IMR-90 (cell line): Measurements from ENCODE around the gene DHRS3. TPM values are rescaled to one million over a fixed set of nuclear protein-coding genes. Genes with fewer than 3 reads are reported as not detected.

Source experiments
- ATAC-seq: fragments of 200-7000 bp; cut with Tn5 transposase; 2 replicates; pipeline ENCODE4 v1.9.1; 2020; ENCODE audit warnings: low read depth, mild to moderate bottlenecking, moderate library complexity
- BruUV-seq: library from RNA; stranded (reverse); fragments of 400-500 nt; replicated peaks from 2 replicates; lab custom pipeline; 2021; lab: Mats Ljungman, UMichigan
- CTCF ChIA-PET: fragments of 300-600 bp; formaldehyde crosslinking; extraction: SDS; loops from one replicate; lab custom pipeline; 2021; ENCODE audit warnings: antibody characterized with exemption; lab: Yijun Ruan, JAX
- POLR2A ChIA-PET: fragments of 300-600 bp; sonication (Branson Sonifier 250); formaldehyde crosslinking; loops from one replicate; lab custom pipeline; 2022; ENCODE audit warnings: antibody characterized with exemption; ENCODE audit not compliant: unreplicated experiment; lab: Charles Lee
- DNase-seq: peaks from one replicate; pipeline ENCODE4 v3.0.0; 2013
- H2AFZ ChIP-seq: replicated peaks from 2 replicates; pipeline ENCODE3; 2013; ENCODE audit warnings: low read length, mild to moderate bottlenecking; ENCODE audit not compliant: poor library complexity
- H2AK5ac ChIP-seq: 2 replicates; pipeline ENCODE4 v1.6.1; 2013; ENCODE audit warnings: low read depth, low read length, inconsistent platforms
- H2AK9ac ChIP-seq: replicated peaks from 2 replicates; pipeline ENCODE3; 2013; ENCODE audit warnings: mild to moderate bottlenecking, low read depth, low read length, moderate library complexity; ENCODE audit not compliant: poor library complexity
- H2BK120ac ChIP-seq: 2 replicates; pipeline ENCODE4 v1.6.1; 2013; ENCODE audit warnings: low read depth, low read length, inconsistent platforms
- H2BK15ac ChIP-seq: 3 replicates; pipeline ENCODE4 v1.6.1; 2013; ENCODE audit warnings: low read depth, low read length, inconsistent platforms
- H2BK20ac ChIP-seq: 2 replicates; pipeline ENCODE4 v1.6.1; 2013; ENCODE audit warnings: low read depth, mild to moderate bottlenecking, inconsistent platforms, low read length, moderate library complexity
- H2BK5ac ChIP-seq: 2 replicates; pipeline ENCODE4 v1.6.1; 2013; ENCODE audit warnings: mild to moderate bottlenecking, low read depth, low read length, inconsistent platforms; ENCODE audit not compliant: poor library complexity, severe bottlenecking
- H3K14ac ChIP-seq: replicated peaks from 2 replicates; pipeline ENCODE4 v1.6.1; 2013; ENCODE audit warnings: low read depth, low read length, inconsistent platforms
- H3K18ac ChIP-seq: 2 replicates; pipeline ENCODE4 v1.6.1; 2013; ENCODE audit warnings: low read depth, low read length, control low read depth
- H3K23ac ChIP-seq: 2 replicates; pipeline ENCODE4 v1.6.1; 2013; ENCODE audit warnings: low read depth, low read length, inconsistent platforms
- H3K27ac ChIP-seq: 2 replicates; pipeline ENCODE4 v1.5.1; 2013; ENCODE audit warnings: mild to moderate bottlenecking, control low read depth, low read length; ENCODE audit not compliant: insufficient read depth
- H3K27me3 ChIP-seq: 2 replicates; pipeline ENCODE4 v1.6.1; 2013; ENCODE audit warnings: low read length; ENCODE audit not compliant: control insufficient read depth, insufficient read depth
- H3K36me3 ChIP-seq: 2 replicates; pipeline ENCODE4 v1.6.1; 2013; ENCODE audit warnings: low read length, mixed read lengths; ENCODE audit not compliant: control insufficient read depth, insufficient read depth
- H3K4ac ChIP-seq: 2 replicates; pipeline ENCODE4 v1.6.1; 2013; ENCODE audit warnings: low read depth, low read length, inconsistent platforms
- H3K4me1 ChIP-seq: 2 replicates; pipeline ENCODE4 v1.6.1; 2013; ENCODE audit warnings: low read length, mixed read lengths; ENCODE audit not compliant: control insufficient read depth, insufficient read depth
- H3K4me2 ChIP-seq: 2 replicates; pipeline ENCODE4 v1.6.1; 2013; ENCODE audit warnings: low read depth, mild to moderate bottlenecking, control low read depth, low read length, moderate library complexity
- H3K4me3 ChIP-seq: 2 replicates; pipeline ENCODE4 v1.5.1; 2013; ENCODE audit warnings: low read depth, mild to moderate bottlenecking, control low read depth, low read length, moderate library complexity; ENCODE audit not compliant: insufficient read depth
- H3K56ac ChIP-seq: 2 replicates; pipeline ENCODE4 v1.6.1; 2013; ENCODE audit warnings: low read length, inconsistent platforms; ENCODE audit not compliant: insufficient read depth; ENCODE audit errors: extremely low read depth
- H3K79me1 ChIP-seq, 2 experiments: 2 replicates each; pipeline ENCODE4 v1.6.1; 2013; ENCODE audit warnings: low read length in 2 of 2, inconsistent platforms in 1 of 2, low read depth in 1 of 2
- H3K9ac ChIP-seq: 2 replicates; pipeline ENCODE4 v1.6.1; 2013; ENCODE audit warnings: low read depth, low read length, control low read depth
- H3K9me1 ChIP-seq: 2 replicates; pipeline ENCODE4 v1.6.1; 2013; ENCODE audit warnings: low read length, inconsistent platforms; ENCODE audit not compliant: insufficient read depth
- H3K9me3 ChIP-seq: 2 replicates; pipeline ENCODE4 v1.6.1; 2013; ENCODE audit warnings: low read length; ENCODE audit not compliant: control insufficient read depth, insufficient read depth
- H4K20me1 ChIP-seq: 2 replicates; pipeline ENCODE4 v1.6.1; 2013; ENCODE audit warnings: low read length, inconsistent platforms; ENCODE audit not compliant: insufficient read depth
- H4K5ac ChIP-seq: 2 replicates; pipeline ENCODE4 v1.6.1; 2013; ENCODE audit warnings: mild to moderate bottlenecking, low read depth, low read length, control low read depth
- H4K8ac ChIP-seq, 2 experiments: 2 replicates each; pipeline ENCODE4 v1.6.1; 2013; ENCODE audit warnings: low read depth in 2 of 2, low read length in 2 of 2, control low read depth in 1 of 2, inconsistent platforms in 1 of 2
- H4K91ac ChIP-seq: 2 replicates; pipeline ENCODE4 v1.6.1; 2013; ENCODE audit warnings: low read depth, low read length, inconsistent platforms; ENCODE audit not compliant: insufficient read depth
- BHLHE40 ChIP-seq: fragments of 150-350 bp; IDR thresholded peaks from 2 replicates; pipeline ENCODE4 v1.6.1; 2016; ENCODE audit warnings: mild to moderate bottlenecking, low read depth, low read length
- CEBPB ChIP-seq: IDR thresholded peaks from 2 replicates; pipeline ENCODE4 v1.6.1; 2012; ENCODE audit warnings: low read depth, low read length, improper control_type of control experiment
- CHD1 ChIP-seq: IDR thresholded peaks from 2 replicates; pipeline ENCODE4 v1.6.1; 2012; ENCODE audit warnings: low read depth, low read length, improper control_type of control experiment
- ELK1 ChIP-seq: fragments of 150-350 bp; IDR thresholded peaks from 2 replicates; pipeline ENCODE4 v1.6.1; 2016; ENCODE audit warnings: low read depth, mild to moderate bottlenecking, low read length, moderate library complexity, borderline replicate concordance
- MAFK ChIP-seq: IDR thresholded peaks from 2 replicates; pipeline ENCODE4 v1.6.1; 2012; ENCODE audit warnings: low read depth, low read length, improper control_type of control experiment
- MAZ ChIP-seq: IDR thresholded peaks from 2 replicates; pipeline ENCODE4 v1.6.1; 2012; ENCODE audit warnings: low read depth, mild to moderate bottlenecking, low read length, improper control_type of control experiment, moderate library complexity, borderline replicate concordance
- MXI1 ChIP-seq: IDR thresholded peaks from 2 replicates; pipeline ENCODE4 v1.6.1; 2012; ENCODE audit warnings: low read depth, mild to moderate bottlenecking, low read length, moderate library complexity, borderline replicate concordance
- NFE2L2 ChIP-seq: fragments of 150-350 bp; IDR thresholded peaks from 2 replicates; pipeline ENCODE4 v1.6.1; 2016; ENCODE audit warnings: low read depth, mild to moderate bottlenecking, low read length
- RAD21 ChIP-seq: IDR thresholded peaks from 2 replicates; pipeline ENCODE4 v1.6.1; 2012; ENCODE audit warnings: low read length, improper control_type of control experiment
- RCOR1 ChIP-seq: IDR thresholded peaks from 2 replicates; pipeline ENCODE4 v1.6.1; 2012; ENCODE audit warnings: mild to moderate bottlenecking, low read length, improper control_type of control experiment; ENCODE audit not compliant: insufficient replicate concordance
- SMC3 ChIP-seq: fragments of 150-350 bp; IDR thresholded peaks from 2 replicates; pipeline ENCODE4 v1.6.1; 2016; ENCODE audit warnings: low read depth, mild to moderate bottlenecking, antibody characterized with exemption, low read length, moderate library complexity
- WGBS, 2 experiments: methylation state at CpG; one replicate each; pipeline versions ENCODE4 v1.1.5 to v1.1.7; 2013; ENCODE audit warnings: missing lambda C conversion rate in 2 of 2; ENCODE audit not compliant: insufficient read length in 1 of 2; ENCODE audit errors: extremely low coverage in 2 of 2; 5-methylcytosine and 5-hydroxymethylcytosine counted together
- dilution Hi-C: fragments of 300-500 bp; cut with HindIII; formaldehyde crosslinking; loops from one replicate; pipeline ENCODE4 v1.14.3; 2018; ENCODE audit warnings: low sequenced_read_pairs; ENCODE audit not compliant: unreplicated experiment
- in situ Hi-C: fragments of 300-500 bp; cut with MboI; formaldehyde crosslinking; loops from 3 replicates; pipeline ENCODE4 v1.14.3; 2019; ENCODE audit warnings: low sequenced_read_pairs, inconsistent platforms, mixed read lengths
- intact Hi-C: fragments of 100-400 bp; cut with micrococcal nuclease; formaldehyde crosslinking; loops from 2 replicates; pipeline ENCODE4 v1.10.0; 2022
- polyA plus RNA-seq, 3 experiments: library from polyadenylated mRNA; depleted of rRNA; stranded (reverse); fragments of >200 nt; gene quantifications; 2 replicates each; pipeline ENCODE4 v1.2.3, GENCODE V29; 2012; ENCODE audit warnings: low replicate concordance in 1 of 3
- total RNA-seq: library from RNA; depleted of rRNA; stranded (reverse); fragments of >200 nt; gene quantifications from 2 replicates; pipeline ENCODE4 v1.2.3, GENCODE V29; 2012
- TF ChIP-seq, protein P1 (sequence below): fragments of 150-350 bp; IDR thresholded peaks from 2 replicates; pipeline ENCODE4 v1.6.1; 2017; ENCODE audit warnings: mild to moderate bottlenecking, antibody characterized with exemption, low read length, low read depth

DHRS3 gene
- total and polyA plus RNA-seq, 2 of the 4 experiments (the other 2 are of a cell fraction) = 11.2 to 14.5 TPM

DNA sequence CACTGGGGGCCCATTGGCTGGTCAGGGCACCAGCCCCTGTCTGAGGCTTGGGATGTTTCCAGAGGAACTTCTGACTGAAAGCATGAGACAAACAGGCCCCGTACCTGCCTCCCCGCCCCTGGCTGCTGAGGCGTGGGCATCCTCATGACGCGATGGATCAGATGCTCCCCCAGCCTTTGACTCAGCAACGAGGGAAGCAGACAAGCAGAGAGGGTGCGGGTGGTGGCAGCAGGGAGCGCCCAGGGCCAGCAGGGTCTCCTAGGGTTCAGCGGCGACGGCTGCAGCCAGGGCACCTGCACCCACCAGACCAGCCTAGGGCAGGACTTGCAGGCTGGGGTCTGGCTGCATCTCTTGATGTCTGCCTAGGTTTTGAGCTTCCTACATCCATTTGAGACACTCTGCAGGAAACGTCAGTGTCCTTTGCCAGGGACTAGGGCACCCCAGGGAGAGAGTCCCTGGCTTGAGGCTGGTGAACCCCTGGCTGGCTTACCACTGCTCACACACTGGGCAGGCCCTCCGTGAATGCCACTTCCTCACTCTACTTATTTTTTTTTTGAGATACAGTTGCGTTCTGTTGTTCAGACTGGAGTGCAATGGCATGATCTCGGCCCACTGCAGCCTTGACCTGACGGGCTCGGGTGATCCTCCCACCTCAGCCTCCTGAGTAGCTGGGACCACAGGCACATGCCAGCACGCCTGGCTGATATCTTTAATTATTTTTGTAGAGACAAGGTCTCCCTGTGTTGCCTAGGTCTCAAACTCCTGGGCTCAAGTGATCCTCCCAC, 63.3 kb downstream of the DHRS3 start:
- no peak overlapping the region for H3K4me2 ChIP-seq
- no peak overlapping the region for H2AK9ac ChIP-seq
- peaks cover 21% of the 10 kb centered on the region for H3K4me1 ChIP-seq
- H3K9ac ChIP-seq = no peak overlapping the region
- dilution Hi-C loops = no loop called here
- H3K9me1 ChIP-seq = no peaks in the 10 kb centered on the region; the same call in 1 of the 2 replicates
- ChIA-PET POLR2A (no interaction called here), CTCF (no interaction called here)
- TF ChIP-seq RCOR1 = no peak
- TF ChIP-seq MAFK = no peak
- TF ChIP-seq MAZ = no peak
- TF ChIP-seq MXI1 = no peak
- no peak for TF ChIP-seq BHLHE40
- TF ChIP-seq RAD21 = no peak
- no peak for TF ChIP-seq CEBPB
- TF ChIP-seq CHD1 = no peak
- TF ChIP-seq, protein P1, sequence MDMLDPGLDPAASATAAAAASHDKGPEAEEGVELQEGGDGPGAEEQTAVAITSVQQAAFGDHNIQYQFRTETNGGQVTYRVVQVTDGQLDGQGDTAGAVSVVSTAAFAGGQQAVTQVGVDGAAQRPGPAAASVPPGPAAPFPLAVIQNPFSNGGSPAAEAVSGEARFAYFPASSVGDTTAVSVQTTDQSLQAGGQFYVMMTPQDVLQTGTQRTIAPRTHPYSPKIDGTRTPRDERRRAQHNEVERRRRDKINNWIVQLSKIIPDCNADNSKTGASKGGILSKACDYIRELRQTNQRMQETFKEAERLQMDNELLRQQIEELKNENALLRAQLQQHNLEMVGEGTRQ = no peak
- TF ChIP-seq ELK1 = no peak
- TF ChIP-seq SMC3 = no peak
- no peak for TF ChIP-seq NFE2L2
- H4K20me1 ChIP-seq = no peaks in the 10 kb centered on the region
- no peak overlapping the region for H3K14ac ChIP-seq
- no TSS peak for BruUV-seq
- H3K27ac ChIP-seq = no peak overlapping the region
- peak overlapping the region; percentile 70 for H2BK120ac ChIP-seq
- H2BK15ac ChIP-seq = peak overlapping the region; percentile 73; the same call in 1 of the 3 replicates
- no peak overlapping the region for H3K23ac ChIP-seq
- H3K9me3 ChIP-seq = peaks cover 2% of the 10 kb centered on the region; the same call in 1 of the 2 replicates
- no peaks in the 10 kb centered on the region for H3K27me3 ChIP-seq
- H3K4ac ChIP-seq = peak overlapping the region; percentile 26
- peak overlapping the region; percentile 78 for H2AK5ac ChIP-seq
- intact Hi-C loops = loop anchor here (5.0 kb wide), 1 partner anchor 63 kb away; the partner anchor contains the start of gene DHRS3
- H3K36me3 ChIP-seq = no peaks in the 10 kb centered on the region
- no peak overlapping the region for H3K4me3 ChIP-seq
- H2BK5ac ChIP-seq = no peak overlapping the region
- no peaks in the 10 kb centered on the region for H3K79me1 ChIP-seq
- peak overlapping the region; percentile 38; the same call in 1 of the 2 replicates for H2BK20ac ChIP-seq
- H4K91ac ChIP-seq = peak overlapping the region; percentile 49; the same call in 1 of the 2 replicates
- no peak overlapping the region for H3K56ac ChIP-seq
- no peak overlapping the region; the same call in 1 of the 2 replicates for H4K5ac ChIP-seq
- peak overlapping the region; percentile 10; the same call in 1 of the 2 replicates for H3K18ac ChIP-seq
- in situ Hi-C loops = loop anchor here (10.0 kb wide), 1 partner anchor 60 kb away; the partner anchor contains the start of gene DHRS3
- DNase-seq (no peak), ATAC-seq (no peak)
- H2AFZ ChIP-seq = no peak overlapping the region
- no peak overlapping the region for H4K8ac ChIP-seq
- 95% methylated on average over 13 of the region's 18 CpGs; no CpG with 5 or more reads in 1 of the 2 experiments for WGBS, 2 experiments
